A673 (cell line): ENCODE measurements around the gene CYTH1. TPM values are rescaled to one million over a fixed set of nuclear protein-coding genes. Genes with fewer than 3 reads are reported as not detected.

Experiments
- BruUV-seq: library from RNA; stranded (reverse); fragments of 400-500 nt; replicated peaks from 2 replicates; lab custom pipeline; 2021; lab: Mats Ljungman, UMichigan
- CTCF ChIA-PET: fragments of 300-600 bp; sonication (Branson Sonifier 250); formaldehyde crosslinking; loops from one replicate; lab custom pipeline; 2022; ENCODE audit warnings: antibody characterized with exemption; lab: Charles Lee
- POLR2A ChIA-PET: fragments of 300-600 bp; sonication (Branson Sonifier 250); formaldehyde crosslinking; loops from one replicate; lab custom pipeline; 2022; ENCODE audit warnings: antibody characterized with exemption; ENCODE audit not compliant: low non-redundant PET; lab: Charles Lee
- DNase-seq: peaks from one replicate; pipeline ENCODE4 v3.0.0-alpha.2; 2015; ENCODE audit warnings: low spot score
- H3K27ac ChIP-seq: fragments of 200-600 bp; sonication (generic); 2 replicates; pipeline ENCODE4 v1.5.1; 2016; ENCODE audit warnings: mixed run types, low read depth, mild to moderate bottlenecking, mixed read lengths, antibody characterized with exemption, low read length; ENCODE audit not compliant: poor library complexity, severe bottlenecking
- H3K27me3 ChIP-seq: fragments of 200-600 bp; sonication (generic); replicated peaks from 2 replicates; pipeline ENCODE4 v1.6.1; 2017; ENCODE audit warnings: mixed run types, low read depth, mild to moderate bottlenecking, mixed read lengths, antibody characterized with exemption, low read length; ENCODE audit not compliant: insufficient read depth, poor library complexity
- H3K36me3 ChIP-seq: fragments of 200-600 bp; sonication (generic); 2 replicates; pipeline ENCODE4 v1.6.1; 2016; ENCODE audit warnings: mixed run types, mild to moderate bottlenecking, mixed read lengths, antibody characterized with exemption, low read length; ENCODE audit not compliant: insufficient read depth, poor library complexity, severe bottlenecking
- H3K4me1 ChIP-seq: fragments of 200-600 bp; sonication (generic); 2 replicates; pipeline ENCODE4 v1.6.1; 2017; ENCODE audit warnings: mixed run types, mild to moderate bottlenecking, mixed read lengths, antibody characterized with exemption, low read length; ENCODE audit not compliant: insufficient read depth, poor library complexity, severe bottlenecking
- H3K4me3 ChIP-seq: fragments of 200-600 bp; sonication (generic); 2 replicates; pipeline ENCODE4 v1.5.1; 2016; ENCODE audit warnings: low read depth, mixed run types, mild to moderate bottlenecking, mixed read lengths, low read length; ENCODE audit not compliant: poor library complexity, severe bottlenecking
- H3K9me3 ChIP-seq: fragments of 200-600 bp; sonication (generic); 2 replicates; pipeline ENCODE4 v1.6.1; 2016; ENCODE audit warnings: mixed run types, low read depth, mild to moderate bottlenecking, mixed read lengths, antibody characterized with exemption, low read length; ENCODE audit not compliant: poor library complexity, severe bottlenecking
- CTCF ChIP-seq: fragments of 300-800, 200-600 bp; sonication (generic); conservative IDR thresholded peaks from 2 replicates; pipeline ENCODE4 v1.5.1; 2017; ENCODE audit warnings: low read depth, mild to moderate bottlenecking, antibody characterized with exemption, low read length, moderate library complexity, mixed read lengths
- EZH2 ChIP-seq: fragments of 200-600 bp; sonication (generic); IDR thresholded peaks from 2 replicates; pipeline ENCODE4 v1.6.1; 2017; ENCODE audit warnings: borderline replicate concordance, low read depth, mild to moderate bottlenecking, mixed read lengths, antibody characterized with exemption, low read length; ENCODE audit not compliant: poor library complexity, severe bottlenecking
- intact Hi-C: fragments of 100-400 bp; cut with micrococcal nuclease; formaldehyde crosslinking; loops from one replicate; pipeline ENCODE4 v1.10.0; 2022; ENCODE audit not compliant: unreplicated experiment
- total RNA-seq: library from RNA; stranded (reverse); gene quantifications from 2 replicates; pipeline ENCODE4 v1.2.3, GENCODE V29; 2021

The CYTH1 gene
- total RNA-seq, 1 experiment from 2014 or later: 17.9 TPM

GRCh38 chr17:78797213-78797612 lies 15.1 kb upstream of the CYTH1 start:
- Histone ChIP-seq H3K9me3 (no peaks in the 10 kb centered on the region), H3K36me3 (peaks cover 31% of the 10 kb centered on the region), H3K27me3 (no peaks in the 10 kb centered on the region), H3K27ac (no peak overlapping the region), H3K4me1 (no peaks in the 10 kb centered on the region), H3K4me3 (no peak overlapping the region)
- ChIA-PET CTCF (no interaction called here), POLR2A (interaction anchor here (0.8 kb wide), 1 partner anchor 10 kb away, joined by 3 read pairs; no protein-coding TSS in a partner anchor)
- TF ChIP-seq CTCF (no peak), EZH2 (no peak)
- no TSS peak for BruUV-seq
- no peak for DNase-seq
- intact Hi-C loops: loop anchor here (5.0 kb wide), 1 partner anchor 300 kb away; no protein-coding TSS in a partner anchor

- no TSS peak for BruUV-seq
- no peaks in the 10 kb centered on the region for H3K27me3 ChIP-seq
- H3K9me3 ChIP-seq: no peaks in the 10 kb centered on the region
- no peak overlapping the region for H3K4me3 ChIP-seq
- H3K4me1 ChIP-seq: peaks cover 5% of the 10 kb centered on the region
- TF ChIP-seq EZH2 (no peak), CTCF (no peak)
- intact Hi-C loops: loop anchor here (5.0 kb wide), 1 partner anchor 299 kb away; no protein-coding TSS in a partner anchor
- CTCF ChIA-PET: no interaction called here
- H3K36me3 ChIP-seq: peaks cover 30% of the 10 kb centered on the region
- DNase-seq: no peak
- H3K27ac ChIP-seq: no peak overlapping the region
- POLR2A ChIA-PET: interaction anchor here (0.8 kb wide), 1 partner anchor 9 kb away, joined by 3 read pairs; no protein-coding TSS in a partner anchor
These were observed 14.4 kb upstream of the CYTH1 start for GRCh38 chr17:78796517-78796900.

GRCh38 chr17:78795861-78796516 lies 13.9 kb upstream of the CYTH1 start:
- ChIA-PET CTCF (no interaction called here), POLR2A (no interaction called here)
- H3K27me3 ChIP-seq: no peaks in the 10 kb centered on the region
- intact Hi-C loops: loop anchor here (5.0 kb wide), 1 partner anchor 299 kb away; no protein-coding TSS in a partner anchor
- DNase-seq: no peak
- H3K27ac ChIP-seq: no peak overlapping the region
- no peak overlapping the region for H3K4me3 ChIP-seq
- TF ChIP-seq CTCF (no peak), EZH2 (no peak)
- peaks cover 30% of the 10 kb centered on the region for H3K36me3 ChIP-seq
- no TSS peak for BruUV-seq
- H3K4me1 ChIP-seq: peaks cover 7% of the 10 kb centered on the region
- no peaks in the 10 kb centered on the region for H3K9me3 ChIP-seq
